GM18870 (cell line): ENCODE results near the gene TBC1D22A.
"Not testable (repeated sequence)": the region's sequence is repeated elsewhere in the genome, so short reads cannot be mapped to it uniquely, and the experiment has no call there.

Source experiments
- ATAC-seq: cut with Tn5 transposase; IDR thresholded peaks from one replicate; pipeline ENCODE4 v1.9.1; 2021; ENCODE audit warnings: moderate library complexity; ENCODE audit not compliant: unreplicated experiment

The TBC1D22A gene

DNA sequence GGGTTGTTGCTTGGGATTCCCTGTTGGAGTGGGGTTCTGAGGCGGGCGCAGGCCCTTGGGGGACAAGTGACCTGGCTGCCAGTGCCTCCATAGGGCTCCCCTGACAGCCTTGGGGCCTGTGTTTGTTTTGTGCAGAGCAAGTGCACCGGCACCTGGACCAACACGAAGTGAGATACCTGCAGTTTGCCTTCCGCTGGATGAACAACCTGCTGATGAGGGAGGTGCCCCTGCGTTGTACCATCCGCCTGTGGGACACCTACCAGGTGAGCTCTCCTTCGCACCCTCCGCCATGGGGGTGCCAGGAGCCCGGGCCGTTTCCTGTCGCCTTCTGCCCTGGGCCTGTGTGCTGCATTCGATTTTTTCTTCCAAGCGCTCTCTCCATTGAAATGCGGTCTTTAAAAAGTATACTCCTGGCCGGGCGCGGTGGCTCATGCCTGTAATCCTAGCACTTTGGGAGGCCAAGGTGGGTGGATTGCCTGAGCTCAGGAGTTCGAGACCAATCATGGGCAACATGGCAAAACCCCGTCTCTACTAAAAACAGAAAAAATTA is 274.6 kb downstream of the TBC1D22A start:
- no peak for ATAC-seq

DNA sequence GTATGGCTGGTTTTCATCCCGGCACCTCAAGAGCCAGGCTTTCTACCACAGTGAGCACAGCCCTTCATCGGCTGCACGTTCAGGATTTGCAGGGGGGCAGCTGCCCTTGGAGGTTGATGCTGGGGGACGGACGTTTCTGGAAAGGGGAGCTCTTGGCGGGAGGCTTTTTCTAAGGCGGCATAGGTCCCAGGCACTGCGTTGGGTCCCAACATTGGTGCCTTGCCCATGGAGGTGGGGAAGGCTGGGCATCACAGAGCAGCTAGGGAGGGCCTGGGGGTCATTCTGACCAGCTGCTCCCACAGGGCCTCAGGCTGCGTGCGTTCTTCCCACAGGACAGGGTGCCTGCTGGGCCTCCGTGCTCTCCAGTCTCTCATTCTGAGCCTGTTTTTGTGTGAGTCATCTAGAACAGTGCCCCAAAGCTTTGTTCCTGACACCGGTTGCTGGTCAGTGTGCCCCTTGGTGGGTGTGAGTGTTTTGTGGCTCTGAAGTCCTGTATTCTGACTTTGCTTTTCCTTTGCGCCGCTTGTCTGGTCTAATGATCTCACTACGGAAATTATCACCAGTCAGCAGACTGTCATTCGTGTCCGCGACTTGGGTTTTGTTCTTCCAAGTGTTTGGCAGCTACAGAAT is 275.9 kb downstream of the TBC1D22A start:
- no peak for ATAC-seq

DNA sequence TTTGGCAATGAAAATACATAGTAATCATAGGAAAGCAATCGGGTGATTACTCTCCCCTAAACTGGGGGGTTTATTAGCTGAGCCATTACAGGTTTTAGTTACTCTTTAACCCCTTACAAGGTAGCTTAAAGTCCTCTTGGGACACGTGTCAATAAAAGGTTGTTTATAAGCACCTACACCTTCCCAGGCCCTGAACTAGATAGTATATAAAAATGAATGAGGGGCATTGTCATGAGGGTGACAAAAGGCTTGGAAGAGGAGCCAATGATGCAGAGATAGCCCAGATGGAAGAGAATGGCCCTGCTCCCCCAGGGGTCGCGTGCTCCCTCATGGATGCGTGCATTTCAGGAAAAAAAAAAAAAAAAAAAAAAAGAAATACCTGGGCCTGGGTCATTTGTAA is 276.9 kb downstream of the TBC1D22A start:
- no peak for ATAC-seq

DNA sequence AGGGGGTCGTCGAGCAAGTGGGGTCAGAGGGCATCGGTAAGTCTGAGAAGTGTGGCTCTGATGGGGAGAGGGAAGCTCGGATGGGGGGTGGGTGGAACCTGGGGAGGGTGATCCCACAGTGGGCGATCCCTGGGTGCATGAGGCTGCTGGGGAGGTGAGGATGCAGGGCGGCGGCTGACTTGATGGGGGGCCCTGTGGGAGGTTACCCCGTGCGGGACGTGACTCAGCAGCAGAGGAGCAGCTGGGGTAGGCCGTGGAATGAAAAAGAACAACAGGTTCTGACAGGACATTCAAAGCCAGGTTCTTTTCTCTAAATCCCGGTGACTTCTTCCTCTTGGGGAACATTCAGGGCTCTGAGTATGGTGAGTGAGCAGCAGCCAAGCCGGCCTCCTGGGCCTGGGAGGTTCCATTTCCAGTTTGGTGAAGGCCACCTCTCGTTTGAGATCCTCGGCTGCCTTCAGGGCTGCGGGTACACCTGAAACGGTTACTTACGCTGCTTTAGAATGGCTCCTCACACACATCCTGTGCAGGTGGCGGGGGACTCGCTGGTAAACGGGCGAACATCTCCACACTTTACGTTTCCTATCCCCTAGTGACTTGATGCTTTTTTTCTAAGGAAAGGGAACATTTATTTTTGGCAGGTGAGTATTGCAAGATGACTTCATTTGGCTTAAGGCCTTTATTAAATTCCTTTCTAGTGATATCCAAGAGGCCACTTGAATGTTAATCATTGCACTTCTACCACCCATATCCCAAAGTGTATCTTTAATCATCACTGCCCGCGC is 278.2 kb downstream of the TBC1D22A start:
- ATAC-seq: no peak

DNA sequence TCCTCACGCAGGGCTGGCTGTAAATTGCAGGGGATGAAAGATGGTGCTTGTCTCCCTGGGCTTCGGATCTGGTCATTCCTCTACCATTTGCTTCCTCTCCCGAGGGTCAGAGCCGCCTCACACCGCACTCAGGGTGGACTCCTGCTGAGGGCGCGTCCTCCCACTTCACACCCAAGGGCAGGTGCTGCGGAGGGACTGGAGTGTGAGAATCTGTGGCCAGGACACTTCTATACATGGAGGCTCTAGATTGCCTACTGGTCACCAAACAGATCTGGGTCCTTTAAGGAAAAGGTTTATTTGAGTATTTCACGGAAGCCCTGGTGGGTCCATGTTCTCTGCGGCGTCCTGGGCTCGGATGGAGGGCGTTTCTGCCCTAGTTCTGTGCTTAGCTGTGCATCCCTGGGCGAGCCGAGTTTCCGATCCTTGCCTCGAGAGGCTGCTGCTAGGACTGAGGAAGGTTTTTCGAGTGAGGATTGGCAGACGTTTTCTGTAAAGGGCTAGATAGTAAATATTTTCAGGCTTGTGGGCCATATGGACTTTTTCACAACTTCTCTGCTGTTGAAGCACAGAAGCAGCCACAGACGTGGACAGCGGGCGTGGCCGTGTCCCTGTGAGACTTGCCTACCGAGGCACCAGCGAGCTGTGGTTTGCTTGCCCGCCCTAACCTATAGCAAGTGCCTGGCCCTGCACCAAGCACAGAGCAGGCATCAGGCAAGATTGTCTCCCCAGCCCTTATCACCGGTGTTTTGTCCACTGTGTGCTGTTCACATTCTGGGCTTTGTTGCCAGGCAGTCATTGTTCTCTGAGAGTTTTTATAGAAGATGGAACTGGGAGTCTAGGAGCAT is 279.0 kb downstream of the TBC1D22A start:
- ATAC-seq: no peak

DNA sequence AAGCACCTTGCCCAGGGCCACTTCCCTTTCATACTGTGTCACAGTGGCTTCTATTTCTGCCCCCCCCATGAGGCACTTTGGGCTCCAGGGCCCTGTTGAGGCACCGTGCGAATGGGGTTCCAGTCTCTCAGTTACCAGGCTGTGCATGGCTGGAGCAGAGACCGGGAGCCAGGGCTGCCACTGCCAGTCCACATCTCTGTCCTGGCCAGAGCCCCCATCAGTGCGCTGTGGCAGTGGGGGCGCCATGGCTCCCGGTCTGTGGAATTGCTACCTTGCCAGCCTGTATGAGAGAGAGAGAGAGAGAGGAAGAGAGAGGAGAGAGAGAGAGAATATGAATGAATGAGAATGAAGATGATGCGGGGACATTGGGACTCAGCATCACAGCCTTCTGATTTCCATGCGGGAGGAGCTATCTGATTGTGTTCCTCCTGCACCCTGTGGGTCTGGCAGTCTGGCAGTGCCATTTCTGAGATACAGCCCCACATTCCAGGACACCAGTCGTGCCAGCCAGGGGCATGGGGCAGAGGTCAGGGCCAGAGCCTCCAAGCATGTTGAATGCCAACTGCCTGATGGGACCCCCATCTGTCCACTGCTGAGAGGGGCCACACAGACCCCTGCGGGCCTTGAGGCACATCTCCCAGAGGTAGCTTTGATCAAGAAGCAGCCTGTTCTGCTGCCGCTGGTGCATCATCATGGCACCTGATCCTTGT is 279.8 kb downstream of the TBC1D22A start:
- ATAC-seq: no peak

DNA sequence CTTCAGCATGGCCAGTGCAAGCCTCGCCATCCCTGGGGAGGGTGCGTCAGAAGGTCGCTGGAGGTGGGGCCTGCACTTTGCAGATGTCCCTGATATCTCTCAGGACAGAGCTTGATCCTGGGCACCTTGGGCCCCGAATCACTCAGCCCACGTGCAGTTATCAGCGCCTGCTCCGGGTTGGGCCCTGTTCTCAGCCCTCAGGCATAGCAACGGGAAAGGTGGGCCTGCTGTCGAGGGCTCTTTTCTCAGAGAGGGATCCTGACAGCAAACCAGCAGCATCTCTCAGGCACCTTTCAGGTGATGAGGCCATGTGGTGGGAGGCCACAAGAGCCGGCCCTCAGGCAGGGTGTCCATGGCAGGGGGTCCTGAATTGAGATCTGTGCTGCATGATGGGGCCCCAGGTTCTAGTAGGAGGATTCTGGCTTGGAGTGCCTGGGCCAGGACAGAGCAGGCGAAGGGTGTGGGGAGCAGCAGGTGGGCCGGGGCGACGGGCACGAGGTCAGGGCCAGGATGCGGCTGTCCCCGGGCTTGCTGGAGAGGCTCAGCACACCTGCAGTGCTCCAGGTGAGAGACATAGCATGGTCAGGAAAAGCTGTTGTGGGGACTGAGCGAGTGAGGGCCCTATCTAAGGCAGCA is 280.5 kb downstream of the TBC1D22A start:
- ATAC-seq: no peak

DNA sequence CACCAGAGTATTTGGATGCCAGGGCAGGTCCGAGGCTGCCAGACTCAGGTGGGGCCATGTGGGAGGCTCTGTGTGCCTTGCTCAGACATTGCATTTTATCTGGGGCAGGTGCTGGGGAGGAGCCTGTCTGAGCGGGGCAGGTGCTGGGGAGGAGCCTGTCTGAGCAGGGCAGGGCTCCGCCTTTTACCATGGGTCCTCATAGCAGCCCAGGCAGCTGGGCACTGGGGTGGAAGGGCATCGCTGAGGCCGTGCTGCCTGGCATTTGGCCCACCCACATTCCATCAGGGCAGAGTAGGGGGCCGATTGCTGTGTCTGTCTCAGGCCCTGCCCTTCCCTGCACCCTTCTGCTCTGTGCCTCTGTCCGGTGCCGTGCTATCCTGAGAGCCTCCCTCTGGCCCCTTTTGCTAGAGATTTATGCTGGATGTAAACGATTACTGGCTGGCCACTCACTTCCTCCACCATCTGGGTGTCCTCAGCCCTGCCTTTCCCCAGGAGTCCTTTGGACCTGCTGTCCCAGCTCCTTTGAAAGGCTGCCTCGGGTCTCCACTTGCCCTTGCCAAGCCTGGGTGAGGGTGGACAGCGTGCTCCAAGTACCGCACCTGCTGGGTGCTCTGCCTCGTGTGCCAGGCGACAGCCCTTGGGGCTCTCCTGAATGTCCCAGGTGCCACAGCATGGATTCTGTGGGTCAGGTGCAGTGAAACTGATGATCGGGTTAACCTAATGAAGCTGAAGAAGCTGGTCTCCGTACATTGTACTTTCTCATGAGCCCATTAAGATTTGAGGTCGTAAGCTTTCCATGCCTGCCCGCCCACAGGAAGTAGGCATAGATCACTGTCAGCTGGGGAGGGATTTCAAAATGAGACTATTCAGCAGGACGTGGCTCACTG is 281.6 kb downstream of the TBC1D22A start:
- ATAC-seq: no peak

DNA sequence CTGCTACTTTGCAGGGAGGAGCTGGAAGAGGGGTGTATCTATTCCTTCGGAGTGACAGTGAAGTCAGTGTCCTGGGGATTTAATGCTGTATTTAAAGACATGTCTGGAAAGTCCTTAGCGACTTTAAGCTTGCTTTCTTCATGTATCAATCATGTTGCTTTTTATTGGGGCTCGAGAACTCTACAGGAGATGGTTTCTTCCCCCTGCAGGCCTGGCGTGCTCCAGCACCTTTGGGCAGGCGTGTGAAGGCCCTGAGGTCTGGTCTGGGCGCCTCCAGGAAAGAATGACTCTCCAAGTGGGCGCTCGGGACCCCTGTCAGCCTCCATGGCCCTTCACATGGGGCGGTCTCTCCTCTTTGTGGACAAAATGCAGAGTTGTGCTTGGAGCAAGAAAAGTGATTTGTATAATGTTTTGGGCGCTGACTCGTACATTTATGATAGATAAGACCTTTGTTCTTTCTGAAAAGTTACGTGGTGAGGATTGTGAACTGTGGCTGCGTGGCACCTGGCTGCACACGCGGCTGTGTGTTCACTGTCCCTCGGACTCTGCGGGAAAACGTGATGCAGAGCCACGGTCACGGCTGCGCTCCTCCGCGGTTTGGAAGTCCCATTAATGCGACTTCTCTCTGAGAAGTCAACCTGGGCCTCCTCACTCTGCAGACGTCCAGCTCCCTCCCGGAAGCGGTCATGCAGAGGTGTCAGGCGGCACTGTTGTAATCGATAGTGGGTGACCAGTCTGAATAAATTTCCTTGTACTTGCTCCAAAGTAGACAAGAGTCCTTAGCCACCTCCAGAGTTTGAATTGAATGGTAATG is 282.5 kb downstream of the TBC1D22A start:
- no peak for ATAC-seq

DNA sequence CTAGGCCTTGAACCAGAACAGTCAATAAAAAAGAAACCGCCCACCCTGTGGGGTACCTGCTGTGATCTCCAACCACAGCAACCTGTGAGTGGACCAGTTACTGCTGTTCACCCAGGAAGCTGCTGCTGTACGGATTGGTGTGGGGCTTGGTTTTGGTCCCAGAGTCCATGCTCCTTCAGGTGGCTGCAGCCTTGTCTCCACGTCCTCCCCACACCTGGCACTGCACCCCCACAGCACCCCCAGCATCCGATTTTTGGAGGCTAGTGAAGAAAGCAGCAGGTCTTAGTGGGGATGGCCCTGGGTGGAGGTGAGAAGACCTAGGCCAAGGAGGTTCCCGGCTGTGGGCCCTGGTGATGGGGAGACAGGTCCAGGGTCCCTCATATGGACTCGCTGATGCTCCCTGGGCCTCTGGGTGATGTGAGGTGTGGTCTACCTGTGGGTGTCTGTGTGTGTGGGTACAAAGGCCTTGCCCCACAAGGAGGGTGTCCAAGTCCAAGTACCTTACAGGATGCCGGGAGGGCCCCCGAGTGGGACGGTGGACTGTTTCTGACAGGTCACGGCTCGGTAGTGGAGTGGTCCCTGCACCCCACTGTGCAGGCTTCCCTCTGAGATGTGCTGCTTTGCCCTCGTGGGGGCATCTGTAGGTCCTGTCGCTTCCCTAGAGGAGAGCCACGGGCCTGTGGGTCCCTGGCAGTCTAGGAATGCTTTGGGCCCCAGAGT is 283.4 kb downstream of the TBC1D22A start:
- no peak for ATAC-seq

DNA sequence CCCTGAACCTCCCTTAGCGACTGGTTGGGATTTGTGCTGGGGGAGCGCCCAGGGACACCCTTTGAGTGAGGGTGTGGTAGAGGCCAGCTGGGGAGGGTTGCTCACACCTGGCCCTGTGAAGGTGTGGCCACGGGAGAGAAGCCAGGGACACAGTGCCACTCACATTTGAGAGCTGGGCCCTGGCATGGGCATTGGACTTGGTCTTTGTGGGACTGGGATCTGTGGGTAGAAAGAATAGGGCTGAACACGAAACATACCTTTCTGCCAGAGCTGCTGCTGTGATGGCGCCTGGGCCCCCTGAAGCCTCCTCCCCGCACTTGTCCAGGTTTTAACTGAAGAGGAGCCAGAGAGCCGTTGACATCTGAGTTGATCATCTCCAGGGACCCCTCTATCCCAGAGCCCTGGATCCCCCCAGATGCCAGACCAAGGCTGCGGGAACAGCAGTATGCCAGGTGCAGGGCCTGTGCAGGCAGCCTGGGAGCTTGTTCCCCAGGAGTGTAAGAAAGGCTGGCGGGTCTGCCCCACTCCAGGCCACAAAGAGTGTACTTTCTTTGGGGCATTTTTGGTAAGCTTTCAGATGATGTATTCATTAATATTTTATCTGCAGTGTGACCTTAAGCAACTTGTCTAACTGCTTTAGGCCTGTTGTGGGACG is 284.1 kb downstream of the TBC1D22A start:
- ATAC-seq: no peak

DNA sequence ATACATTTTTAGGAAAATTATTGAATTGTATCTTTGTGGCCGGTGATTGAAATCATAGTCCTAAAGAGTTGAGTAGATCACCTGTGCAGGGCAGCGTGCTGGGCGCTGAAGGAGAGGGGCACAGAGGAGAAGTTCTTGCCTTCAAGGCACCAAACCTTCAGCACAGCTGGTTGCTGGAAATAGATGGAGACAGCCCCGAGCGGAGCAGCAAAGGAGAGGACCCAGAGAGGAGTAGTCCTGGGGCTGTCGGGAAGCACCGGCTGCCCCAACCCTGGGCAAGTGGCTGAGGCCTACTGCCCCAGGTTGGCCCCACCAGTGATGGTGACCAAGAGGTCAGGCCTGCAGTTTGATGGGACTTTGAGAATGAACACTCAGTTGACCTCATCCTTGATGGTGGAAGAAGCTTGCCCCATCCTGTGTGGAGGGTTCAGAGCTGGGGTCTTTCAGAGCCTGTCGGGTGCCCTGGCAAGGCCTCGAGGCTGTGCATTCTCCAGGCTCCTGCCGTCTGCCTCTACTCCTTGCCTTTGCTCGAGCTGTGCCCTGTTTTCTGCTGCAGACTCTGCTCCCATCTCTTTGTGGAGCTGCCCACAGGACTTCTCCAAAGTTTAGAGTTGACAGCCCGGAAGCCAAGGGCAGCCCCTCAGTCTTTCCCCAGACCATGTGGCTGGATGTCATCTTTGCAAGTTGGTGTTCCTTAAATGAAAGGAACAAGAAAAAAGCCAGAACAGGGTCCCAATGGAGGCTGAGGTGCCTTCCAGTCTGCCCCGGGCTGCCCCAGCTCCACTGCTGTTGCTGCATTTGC is 285.1 kb downstream of the TBC1D22A start:
- ATAC-seq: no peak

DNA sequence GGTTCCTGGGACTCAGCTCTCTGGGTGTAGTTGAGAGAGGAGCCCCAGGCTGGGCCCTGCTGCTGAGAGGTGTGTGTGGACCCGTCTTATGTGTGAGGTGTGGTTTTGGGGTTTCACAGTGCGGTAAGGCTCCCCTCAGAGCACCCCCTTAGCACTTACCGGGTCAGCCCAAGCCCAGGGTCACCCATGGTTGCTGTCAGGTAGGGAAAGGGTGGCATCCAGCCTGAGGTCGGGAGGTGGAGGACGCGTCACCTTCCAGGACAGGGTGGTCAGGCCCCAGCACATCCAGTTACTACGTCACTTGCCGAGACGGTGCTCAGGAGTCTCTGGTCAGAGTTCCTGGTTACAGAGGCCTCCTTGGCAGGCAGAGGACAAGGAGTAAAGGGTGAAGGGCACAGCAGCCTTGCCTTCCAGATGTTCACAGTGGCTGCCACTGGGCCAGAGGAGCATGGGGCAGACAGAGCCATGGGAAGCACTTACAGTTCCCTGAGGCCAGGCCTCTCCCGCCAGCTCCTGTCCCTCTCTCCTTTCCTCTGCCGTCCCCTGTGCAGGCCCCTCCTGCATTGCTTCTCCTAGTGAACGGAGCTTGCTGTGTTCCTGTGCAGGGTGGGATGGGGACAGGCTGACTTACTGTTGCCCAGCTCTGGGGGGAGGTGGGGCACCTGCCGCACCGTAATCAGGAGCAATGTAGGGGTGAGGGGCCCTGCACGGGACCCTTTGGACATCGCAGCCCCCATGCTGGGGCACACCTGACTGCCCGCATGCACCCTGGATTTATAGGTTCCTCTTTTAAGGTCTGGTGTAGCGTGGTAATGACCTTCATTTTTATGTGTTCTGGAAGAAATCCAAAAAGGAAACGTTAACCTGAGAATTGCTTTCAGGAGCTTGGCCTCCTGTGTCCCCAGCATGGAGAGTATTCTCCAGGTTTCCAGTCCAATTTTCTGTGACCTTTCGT is 285.9 kb downstream of the TBC1D22A start:
- no peak for ATAC-seq

DNA sequence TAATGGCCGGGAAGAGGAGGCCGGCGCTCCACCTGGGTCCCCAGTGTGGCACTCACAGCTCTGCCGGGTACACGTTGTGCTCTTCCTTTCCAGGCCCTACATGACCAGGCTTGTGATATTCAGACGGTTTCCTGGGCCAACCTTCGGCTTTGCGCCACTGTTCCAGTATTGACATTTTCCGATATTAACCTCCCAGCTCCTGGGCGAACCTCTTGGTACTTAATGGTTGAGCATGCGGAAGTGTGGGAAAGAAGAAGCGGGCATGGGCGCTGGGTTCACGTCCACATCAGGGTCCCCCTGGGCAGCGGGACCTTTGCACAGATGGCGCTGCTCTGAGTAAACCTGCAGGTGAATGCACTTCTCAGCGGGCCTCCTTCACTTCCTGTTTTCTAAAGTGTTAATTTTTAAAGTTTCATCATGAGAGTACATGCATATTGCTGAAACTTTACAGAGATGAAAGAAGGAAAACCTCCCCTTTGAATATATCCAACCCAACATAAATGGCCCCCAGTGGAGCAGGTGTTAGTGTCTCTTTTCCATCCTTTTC is 286.7 kb downstream of the TBC1D22A start:
- ATAC-seq: no peak

DNA sequence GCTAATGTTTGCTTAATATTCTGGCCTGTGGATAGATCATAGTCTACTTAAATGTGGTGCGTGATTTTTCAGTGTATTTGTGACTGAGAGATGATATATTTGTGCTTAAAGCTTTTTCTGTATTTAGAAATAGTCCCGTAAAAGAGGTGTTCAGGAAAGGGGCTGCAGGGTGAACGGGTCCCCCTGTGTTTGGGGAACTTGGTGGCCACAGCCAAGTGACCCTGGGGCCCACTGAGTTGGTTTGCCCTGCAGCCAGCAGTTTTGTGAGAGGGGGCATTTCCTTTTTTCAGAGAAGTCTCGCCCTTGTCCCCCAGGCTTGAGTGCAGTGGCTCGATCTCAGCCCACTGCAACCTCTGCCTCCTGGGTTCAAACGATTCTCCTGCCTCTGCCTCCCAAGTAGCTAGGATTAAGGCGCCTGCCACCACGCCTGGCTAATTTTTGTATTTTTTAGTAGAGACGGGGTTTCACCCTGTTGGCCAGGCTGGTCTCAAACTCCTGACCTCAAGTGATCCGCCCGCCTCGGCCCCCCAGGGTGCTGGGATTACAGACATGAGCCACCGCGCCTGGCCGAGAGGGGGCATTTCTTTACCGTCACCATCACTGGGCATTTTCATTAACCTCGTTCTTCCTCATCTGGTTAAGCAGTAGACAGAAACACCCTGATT is 287.4 kb downstream of the TBC1D22A start:
- ATAC-seq: not testable (repeated sequence)
